ENCODE data around the gene MLF1.
A peak's percentile ranks its signal among the peaks of the same experiment; 100 is the strongest.
"Not testable (repeated sequence)": the region's sequence is repeated elsewhere in the genome, so short reads cannot be mapped to it uniquely, and the experiment has no call there.

Gene MLF1

DNA sequence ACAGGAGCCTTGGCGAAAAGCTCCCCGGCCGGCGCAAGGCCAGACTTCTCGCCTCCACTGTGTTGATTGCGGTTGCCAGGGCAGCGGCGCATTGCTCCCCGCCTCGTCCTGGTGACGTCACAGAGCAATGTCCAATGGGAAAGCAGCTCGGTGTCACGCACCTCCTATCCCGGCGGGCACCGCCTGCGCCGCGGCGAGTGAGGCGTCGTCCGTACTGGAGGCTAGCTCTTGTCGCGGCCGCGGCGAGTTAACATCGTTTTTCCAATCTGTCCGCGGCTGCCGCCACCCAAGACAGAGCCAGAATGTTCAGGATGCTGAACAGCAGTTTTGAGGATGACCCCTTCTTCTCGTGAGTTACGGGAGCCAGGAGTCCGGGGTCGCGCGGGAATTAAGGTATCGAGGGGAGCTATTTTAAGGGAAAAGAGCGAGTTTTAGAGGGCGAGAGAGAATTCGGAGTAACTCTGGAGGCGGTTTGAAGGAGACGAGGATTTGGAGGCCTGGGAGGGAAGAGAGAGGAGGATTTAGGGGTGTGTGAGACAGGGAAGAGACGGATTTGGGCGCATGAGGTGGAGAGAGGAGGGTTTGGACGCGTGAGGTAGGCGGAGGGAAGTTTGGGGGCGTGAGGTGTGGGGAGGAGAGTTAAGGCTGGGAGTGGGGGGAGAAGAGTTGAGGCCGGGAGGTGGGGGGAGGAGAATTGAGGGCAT lies at the start of gene MLF1:
TSS of gene MLF1 (plus strand) at position 196 of the 704 bp plus-strand sequence. CDS start at position 303, 107 bp downstream.
- peak; percentile 74 for DNase-seq (ENCODE audit: low read depth)

DNA sequence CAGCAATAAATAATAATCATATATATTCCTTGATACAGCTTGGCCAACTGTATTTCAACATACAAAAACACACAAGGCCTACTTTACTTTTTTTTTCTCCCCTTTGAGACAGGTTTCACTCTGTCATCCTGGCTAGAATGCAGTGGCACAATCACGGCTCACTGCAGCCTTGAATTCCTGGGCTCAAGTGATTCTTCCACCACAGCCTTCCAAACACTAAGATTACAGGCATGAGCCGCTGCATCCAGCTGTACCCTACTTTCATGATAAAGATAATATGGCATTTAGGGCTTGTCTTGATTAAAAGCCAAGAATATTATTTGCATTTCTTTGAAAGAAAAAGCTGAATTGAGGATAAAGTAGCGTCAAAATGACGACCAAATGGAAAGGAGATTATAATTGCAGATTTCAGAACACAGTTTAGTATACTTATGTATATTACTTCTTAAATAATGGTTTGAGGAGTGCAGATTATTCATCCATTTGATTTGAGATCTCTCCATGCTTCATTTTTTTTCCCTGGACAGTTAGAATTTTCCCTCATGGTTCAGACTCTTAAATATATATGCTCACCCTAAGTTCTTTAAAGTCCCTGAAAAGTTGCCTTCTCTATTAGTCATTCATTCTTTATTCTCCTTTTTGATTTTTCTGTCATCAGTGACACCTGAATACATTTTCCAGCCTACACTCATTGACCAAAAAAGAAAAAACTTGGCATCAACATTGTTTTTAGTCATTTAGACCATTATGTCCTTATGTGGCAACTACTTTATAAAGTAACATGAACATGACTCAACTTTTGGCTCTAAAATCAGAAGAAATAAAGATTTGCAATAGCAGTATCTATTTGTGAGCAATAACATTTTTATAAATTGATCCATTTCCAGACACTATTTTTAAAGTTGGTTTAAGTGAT lies 48.5 kb upstream of the MLF1 start:
- DNase-seq (ENCODE audit: low read depth), result peak; percentile 66

- no peak for DNase-seq (ENCODE audit: low read depth)
These were observed 42.8 kb upstream of the MLF1 start for GRCh38 chr3:158528076-158528674.

DNA sequence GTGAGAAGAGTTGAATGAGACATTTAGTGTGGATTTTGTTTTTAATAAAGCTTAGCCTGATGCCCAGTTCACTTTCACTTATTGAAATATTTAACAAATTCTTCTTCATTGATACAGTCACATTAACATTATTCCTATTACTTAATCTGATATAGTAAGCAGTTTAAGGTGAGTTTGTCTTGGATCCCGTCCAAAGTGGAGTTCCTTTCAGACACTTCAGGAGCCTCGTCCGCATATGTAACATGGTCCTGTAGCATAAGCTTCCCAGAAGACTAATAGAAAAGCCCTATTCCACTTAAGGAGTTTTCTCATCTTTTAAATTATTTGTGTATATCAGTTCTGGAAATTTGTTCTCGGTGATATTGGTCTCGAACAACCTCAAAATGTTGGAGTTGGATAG lies 39.7 kb upstream of the MLF1 start:
- no peak for DNase-seq (ENCODE audit: low read depth)

GRCh38 chr3:158532099-158532734 lies 38.8 kb upstream of the MLF1 start:
- no peak for DNase-seq (ENCODE audit: low read depth)

GRCh38 chr3:158535918-158536317 lies 35.1 kb upstream of the MLF1 start:
- DNase-seq (ENCODE audit: low read depth), result no peak

DNA sequence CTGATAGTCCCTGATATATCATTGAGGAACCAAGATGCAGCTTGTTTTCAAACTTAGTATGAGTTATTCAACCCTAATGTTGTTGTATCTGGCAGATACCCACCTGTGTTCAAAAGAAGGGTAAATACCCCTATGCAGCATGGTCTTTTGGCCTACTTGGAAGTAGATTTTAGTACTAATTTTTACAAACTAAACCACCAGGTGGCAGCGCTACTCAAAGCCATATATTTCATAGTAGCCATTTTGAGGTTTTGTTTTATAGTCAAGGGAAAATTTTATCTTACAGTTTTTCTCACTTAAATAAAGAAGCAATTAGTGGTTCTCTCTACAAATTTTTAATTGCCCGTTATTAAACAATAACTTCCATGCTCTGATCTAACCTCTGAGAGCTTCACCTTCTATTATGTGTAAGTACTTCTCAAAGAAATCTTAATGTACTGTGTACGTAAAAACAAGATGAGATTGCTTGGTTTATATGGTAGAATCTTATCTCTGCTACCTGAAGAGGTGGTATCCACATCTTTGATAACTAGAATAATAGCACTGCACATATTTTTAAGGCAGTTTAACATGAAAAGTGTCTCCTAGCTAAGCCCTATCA lies 31.5 kb upstream of the MLF1 start:
- peak; percentile 35 for DNase-seq (ENCODE audit: low read depth)

DNA sequence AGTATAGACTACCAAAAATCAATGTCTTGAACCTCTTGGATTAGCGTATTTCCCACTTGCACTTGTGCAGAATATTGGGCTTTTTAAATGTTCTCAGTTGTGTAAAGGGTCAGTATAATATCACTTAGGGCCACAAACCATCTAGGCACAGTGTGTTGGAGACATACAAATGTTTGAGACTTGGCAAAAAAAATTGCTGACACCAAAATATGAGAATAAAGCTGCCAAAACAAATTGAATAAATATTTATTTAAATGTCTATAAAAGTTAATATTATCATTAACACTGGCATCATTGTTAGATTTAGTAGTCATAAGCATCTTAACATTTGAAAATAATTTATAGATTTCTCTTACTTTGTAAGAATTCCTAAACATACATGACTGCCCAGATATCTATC lies 30.9 kb upstream of the MLF1 start:
- DNase-seq (ENCODE audit: low read depth), result no peak

DNA sequence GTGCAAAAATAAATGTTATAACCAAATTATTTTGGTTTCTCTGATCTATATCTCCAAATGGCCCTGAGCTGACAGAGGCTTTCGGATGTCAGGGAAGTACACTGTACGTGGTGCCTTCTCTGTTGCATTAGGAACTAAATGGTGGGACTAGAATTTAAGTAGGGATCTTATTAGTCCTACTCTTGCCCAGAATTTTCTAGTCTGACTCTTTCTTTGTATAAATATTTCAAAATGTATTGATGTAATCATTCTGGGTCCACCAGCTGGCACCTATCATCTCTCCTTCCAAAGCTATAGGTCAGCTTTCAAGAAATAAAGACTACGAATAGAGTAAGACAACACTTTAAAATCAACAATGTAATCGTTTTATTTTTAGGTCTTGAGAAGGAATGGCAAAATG lies 22.3 kb upstream of the MLF1 start:
- DNase-seq (ENCODE audit: low read depth), result no peak

DNA sequence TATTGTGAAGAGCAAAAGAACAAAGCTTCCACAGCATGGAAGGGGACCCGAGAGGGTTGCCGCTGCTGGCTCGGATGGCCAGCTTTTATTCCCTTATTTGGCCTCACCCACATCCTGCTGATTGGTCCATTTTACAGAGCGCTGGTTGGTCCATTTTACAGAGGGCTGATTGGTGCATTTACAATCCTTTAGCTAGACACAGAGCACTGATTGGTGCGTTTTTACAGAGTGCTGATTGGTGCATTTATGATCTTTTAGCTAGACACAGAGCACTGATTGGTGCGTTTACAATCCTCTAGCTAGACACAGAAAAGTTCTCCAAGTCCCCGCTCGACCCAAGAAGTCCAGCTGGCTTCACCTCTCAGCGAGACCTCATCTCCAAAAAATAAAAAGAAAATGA lies 21.1 kb upstream of the MLF1 start:
- not testable (repeated sequence) for DNase-seq (ENCODE audit: low read depth)

- DNase-seq (ENCODE audit: low read depth), result no peak
These were observed 18.9 kb upstream of the MLF1 start for GRCh38 chr3:158552124-158552523.

DNA sequence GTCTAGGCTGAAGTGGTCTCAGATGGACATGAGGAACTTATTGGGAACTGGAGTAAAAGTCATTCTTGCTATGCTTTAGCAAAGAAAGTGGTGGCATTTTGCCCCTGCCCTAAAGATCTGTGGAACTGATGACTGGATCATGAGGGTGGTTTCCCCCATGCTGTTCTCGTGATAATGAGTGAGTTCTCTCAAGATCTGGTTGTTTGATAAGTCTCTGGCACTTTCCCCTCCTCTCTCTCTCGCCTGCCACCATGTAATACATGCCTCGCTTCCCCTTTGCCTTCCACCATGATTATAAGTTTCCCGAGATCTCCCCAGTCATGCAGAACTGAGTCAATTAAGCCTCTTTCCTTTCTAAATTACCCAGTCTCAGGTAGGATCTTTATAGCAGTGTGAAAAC lies 11.5 kb upstream of the MLF1 start:
- no peak for DNase-seq (ENCODE audit: low read depth)

- DNase-seq (ENCODE audit: low read depth), result no peak
These were observed 10.0 kb upstream of the MLF1 start for GRCh38 chr3:158560979-158561378.

GRCh38 chr3:158562674-158563073 lies 8.3 kb upstream of the MLF1 start:
- no peak for DNase-seq (ENCODE audit: low read depth)

- no peak for DNase-seq (ENCODE audit: low read depth)
These were observed 7.9 kb upstream of the MLF1 start for GRCh38 chr3:158563076-158563475.

DNA sequence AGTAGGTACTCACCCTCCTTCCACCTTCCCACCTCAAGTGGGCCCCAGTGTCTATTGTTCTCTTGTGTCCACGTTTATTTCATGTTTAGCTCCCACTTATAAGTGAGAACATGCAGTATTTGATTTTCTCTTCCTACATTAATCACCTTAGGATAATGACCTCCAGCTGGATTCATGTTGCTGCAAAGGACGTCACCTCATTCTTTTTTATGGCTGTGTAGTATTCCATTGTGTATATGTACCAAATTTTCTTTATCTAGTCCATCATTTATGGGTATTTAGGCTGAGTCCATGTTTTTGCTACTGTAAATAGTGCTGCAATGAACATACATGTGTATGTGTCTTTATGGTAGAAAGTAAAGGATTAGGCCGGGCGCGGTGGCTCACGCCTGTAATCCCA lies 5.9 kb upstream of the MLF1 start:
- DNase-seq (ENCODE audit: low read depth), result no peak

DNA sequence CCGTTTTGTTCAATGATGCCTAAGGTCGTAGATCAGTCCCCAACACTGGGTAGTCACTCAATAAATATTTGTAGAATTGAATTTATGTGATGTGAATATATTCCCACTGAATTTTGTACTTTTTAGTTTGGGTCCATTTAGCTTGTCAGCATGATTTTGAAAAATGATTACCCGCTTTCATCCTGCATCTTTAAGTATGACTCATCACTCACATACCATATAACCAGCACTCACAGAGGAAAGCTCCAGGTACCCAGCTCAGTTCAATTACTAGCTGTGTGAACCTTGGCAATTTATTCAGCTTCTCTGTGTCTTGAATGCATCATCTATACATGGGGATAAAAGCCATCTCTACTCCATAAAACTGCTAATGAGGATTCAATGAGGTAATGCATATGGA lies 2.2 kb upstream of the MLF1 start:
- DNase-seq (ENCODE audit: low read depth), result peak; percentile 5

DNA sequence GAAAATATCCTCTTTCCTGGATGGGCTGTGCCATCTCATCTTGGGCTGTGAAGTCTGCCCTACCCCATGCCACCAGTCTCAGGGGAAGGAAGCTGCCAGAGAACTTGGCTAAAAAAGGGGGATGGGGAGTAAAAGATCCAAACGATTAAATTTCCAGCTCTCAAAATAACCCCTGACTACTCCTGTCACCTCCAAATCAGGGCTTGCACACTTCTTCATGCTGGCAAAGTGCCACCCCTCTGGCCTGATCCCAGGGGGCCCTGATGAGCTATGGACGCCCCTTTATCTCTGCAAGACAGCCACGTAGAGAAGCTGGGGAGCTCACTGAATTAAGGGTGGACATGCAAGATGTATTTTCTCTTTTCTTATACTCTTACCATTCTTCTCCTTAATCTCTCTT lies 1.2 kb upstream of the MLF1 start:
- no peak for DNase-seq (ENCODE audit: low read depth)

DNA sequence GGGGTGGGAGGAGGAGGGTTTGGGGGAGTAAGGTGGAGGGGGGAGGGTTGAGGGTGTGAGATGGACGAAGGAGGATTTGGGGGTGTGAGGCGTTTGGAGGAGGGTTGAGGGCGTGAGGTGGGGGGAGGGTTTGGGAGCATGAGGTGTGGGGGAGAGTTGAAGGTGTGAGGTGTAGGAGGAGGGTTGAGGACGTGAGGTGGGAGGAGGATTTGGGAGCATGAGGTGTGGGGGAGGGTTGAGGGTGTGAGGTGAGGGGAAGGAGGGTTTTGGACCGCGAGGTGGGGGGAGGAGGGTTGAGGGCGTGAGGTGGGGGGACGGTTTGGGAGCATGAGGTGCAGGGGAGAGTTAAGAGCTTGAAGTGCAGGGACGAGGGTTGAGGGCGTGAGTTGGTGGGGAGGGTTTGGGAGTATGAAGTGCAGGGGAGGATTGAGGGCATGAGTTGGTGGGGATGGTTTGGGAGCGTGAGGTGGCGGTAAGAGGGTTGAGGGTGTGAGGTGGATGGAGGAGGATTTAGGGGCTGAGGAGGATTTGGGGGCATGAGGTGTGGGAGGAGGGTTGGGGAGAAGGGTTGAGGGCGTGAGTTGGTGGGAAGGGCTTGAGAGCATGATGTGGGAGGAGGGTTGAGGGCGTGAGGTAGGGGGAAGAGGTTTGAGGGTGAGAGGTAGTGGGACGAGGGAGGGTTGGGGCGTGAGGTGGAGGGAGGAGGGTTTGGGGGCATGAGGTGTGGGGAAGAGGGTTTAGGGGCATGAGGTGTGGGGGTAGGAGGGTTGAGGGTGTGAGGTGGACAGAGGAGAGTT lies 1.2 kb downstream of the MLF1 start:
- DNase-seq (ENCODE audit: low read depth), result no peak

GRCh38 chr3:158572766-158573060 lies 1.7 kb downstream of the MLF1 start:
- DNase-seq (ENCODE audit: low read depth), result no peak

DNA sequence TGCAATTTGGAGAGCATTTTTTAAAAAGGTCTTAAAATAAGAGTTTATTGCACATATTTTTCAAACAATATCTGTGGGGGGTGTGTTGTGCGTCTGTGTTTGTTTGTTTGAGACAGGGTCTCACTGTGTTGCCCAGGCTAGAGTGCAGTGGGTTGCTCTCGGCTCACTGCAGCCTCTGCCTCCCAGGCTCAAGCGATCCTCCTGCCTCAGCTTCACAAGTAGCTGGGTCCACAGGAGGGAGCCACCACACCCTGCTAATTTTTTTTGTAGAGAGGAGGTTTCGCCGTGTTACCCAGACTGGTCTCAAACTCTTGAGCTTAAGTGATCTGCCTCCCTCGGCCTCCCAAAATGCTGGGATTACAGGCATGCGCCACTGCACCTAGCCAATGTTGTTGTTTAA lies 2.7 kb downstream of the MLF1 start:
- DNase-seq (ENCODE audit: low read depth), result no peak
